Mammary epithelial cell (primary cell): ENCODE results near the gene SALL1.

Experiments used
- CTCF ChIP-seq, 2 donors: IDR thresholded peaks in 1 of 2; conservative IDR thresholded peaks in 1 of 2; 2 replicates each; pipeline ENCODE4 v1.5.1; 2011 to 2012; ENCODE audit warnings: inconsistent platforms in 2 of 2, low read length in 2 of 2, mild to moderate bottlenecking in 2 of 2, control low read depth in 1 of 2, low read depth in 1 of 2; ENCODE audit not compliant: insufficient read depth in 1 of 2; ENCODE audit errors: extremely low read depth in 1 of 2
- EZH2 ChIP-seq: IDR thresholded peaks from 2 replicates; pipeline ENCODE4 v1.6.1; 2012; ENCODE audit warnings: low read length, inconsistent platforms, borderline replicate concordance

- TF ChIP-seq EZH2 (no peak), CTCF (conservative IDR thresholded peaks at IDR 0.05 in 1 of 2, IDR thresholded peaks at IDR 0.05 in 1 of 2; ENCODE audit: extremely low read depth in 1 of 2, insufficient read depth in 1 of 2, low read depth in 1 of 2, low read length in 2 of 2) (no peak)
These were observed 21.3 kb upstream of the SALL1 start for GRCh38 chr16:51172368-51172767.
